Heart left ventricle (tissue), 16 donors: ENCODE measurements around the gene CLCA4. TPM values are rescaled to one million over a fixed set of nuclear protein-coding genes. Genes with fewer than 3 reads are reported as not detected.
A peak's percentile ranks its signal among the peaks of the same experiment; 100 is the strongest.

Experiments used
- ATAC-seq, 4 donors: fragments of 200-7000 bp; cut with Tn5 transposase; one replicate each; pipeline ENCODE4 v1.9.1; 2020 to 2022; ENCODE audit warnings: moderate library complexity in 4 of 4, mild to moderate bottlenecking in 3 of 4, moderate number of reproducible peaks in 1 of 4
- DNase-seq, 5 donors: peaks; one replicate each; pipeline ENCODE4 v3.0.0-alpha.2; 2020
- H3K27ac ChIP-seq, 12 donors: fragments of 200-600 bp; sonication (generic) in 4 of 12; one replicate each; pipeline versions ENCODE4 v1.5.0 to v1.8.0; 2016 to 2022; ENCODE audit warnings: mild to moderate bottlenecking in 2 of 12
- H3K27me3 ChIP-seq, 9 donors: fragments of 200-600 bp; sonication (generic) in 2 of 9; one replicate each; pipeline versions ENCODE4 v1.5.1 to v1.8.0; 2016 to 2022; ENCODE audit warnings: mild to moderate bottlenecking in 3 of 9
- H3K36me3 ChIP-seq, 9 donors: fragments of 200-600 bp; sonication (generic) in 2 of 9; one replicate each; pipeline versions ENCODE4 v1.5.0 to v1.8.0; 2018 to 2022; ENCODE audit warnings: mild to moderate bottlenecking in 2 of 9
- H3K4me1 ChIP-seq, 12 donors: fragments of 200-600 bp; sonication (generic) in 4 of 12; one replicate each; pipeline versions ENCODE4 v1.5.0 to v1.8.0; 2016 to 2022; ENCODE audit warnings: mild to moderate bottlenecking in 3 of 12
- H3K4me3 ChIP-seq, 12 donors: fragments of 200-600 bp; sonication (generic) in 4 of 12; one replicate each; pipeline versions ENCODE4 v1.5.0 to v1.8.0; 2017 to 2022; ENCODE audit warnings: mild to moderate bottlenecking in 9 of 12, moderate library complexity in 4 of 12
- H3K9me3 ChIP-seq, 12 donors: fragments of 200-600 bp; sonication (generic) in 4 of 12; one replicate each; pipeline versions ENCODE4 v1.5.0 to v1.8.0; 2016 to 2022; ENCODE audit warnings: mild to moderate bottlenecking in 1 of 12
- POLR2A ChIP-seq, 2 donors: fragments of 450-650 bp; IDR thresholded peaks; one replicate each; pipeline ENCODE4 v1.6.1; 2017; ENCODE audit warnings: antibody characterized with exemption in 2 of 2, mild to moderate bottlenecking in 2 of 2, moderate library complexity in 2 of 2
- WGBS, 4 donors: extraction: QIAGEN DNeasy Blood & Tissue Kit in 2 of 4; methylation state at CpG; one replicate each; pipeline versions ENCODE4 v1.1.5 to v1.1.7; 2013 to 2018; 5-methylcytosine and 5-hydroxymethylcytosine counted together
- intact Hi-C, 10 donors: fragments of 100-400 bp; cut with DNase I; formaldehyde crosslinking; loops; one replicate each; pipeline versions ENCODE4 v1.11.1 to v1.14.2; 2022
- polyA plus RNA-seq, 2 donors: library from polyadenylated mRNA; stranded (reverse); fragments of 200-250 nt; gene quantifications; one replicate each; pipeline ENCODE4 v1.2.3, GENCODE V29; 2013
- total RNA-seq, 9 donors: library from RNA; depleted of rRNA in 2 of 9; stranded (reverse); fragments of >200 nt in 2 of 9; fragmentation: NEBNext Ultra II Directional in 3 of 9; extraction: Animal tissue kit (Norgen Biotek cat#: 25700) in 3 of 9; gene quantifications; one replicate each; pipeline versions ENCODE4 v1.1.0 to v1.2.4, GENCODE V29; 2016 to 2023
- TF ChIP-seq, protein P1 (sequence below), 12 donors: fragments of 200-600 bp; sonication (generic) in 4 of 12; IDR thresholded peaks; one replicate each; pipeline versions ENCODE4 v1.5.0 to v1.8.0; 2018 to 2022; ENCODE audit warnings: antibody characterized with exemption in 12 of 12, mild to moderate bottlenecking in 5 of 12
- donor health status: ischemic (EF 13 %, LVEDD 7.1; RV severe dilation, severe dysfunction).
- donor health status: healthy with polysubstance abuse.
- donor health status: DM: no; HTN: yes; CAD: no.
- donor health status: DM: no; HTN: no; CAD: no.
- donor health status: ischemic (EF 25% LVEDD 6.9; RV normal size, moderate dysfunction).
- donor health status: ischemic (EF 25% LVEDD 5.7; RV mildly dilated, moderate dysfunction).
- donor health status: healthy.
- donor health status: DM: yes; HTN: yes; CAD: no.
- donor health status: ischemic (EF 35%, LVEDD 5.7; RV mildly dilated, moderate dysfunction).
- donor health status: nonischemic (EF 11% LVEDD 7.7; RV severe dilation, severe dysfunction).
- donor health status: DM: yes; HTN: yes; CAD: no.
- donor health status: PGD.
- donor health status: ischemic (EF 29% LVEDD 5.4; RV normal size, mild dysfunction).
- donor health status: nonischemic (EF 23%, LVEDD 6.1; RV moderate dilation, normal function).

CLCA4 gene
- total and polyA plus RNA-seq, 11 donors = 0.14 to 0.51 TPM; not detected in 9

DNA sequence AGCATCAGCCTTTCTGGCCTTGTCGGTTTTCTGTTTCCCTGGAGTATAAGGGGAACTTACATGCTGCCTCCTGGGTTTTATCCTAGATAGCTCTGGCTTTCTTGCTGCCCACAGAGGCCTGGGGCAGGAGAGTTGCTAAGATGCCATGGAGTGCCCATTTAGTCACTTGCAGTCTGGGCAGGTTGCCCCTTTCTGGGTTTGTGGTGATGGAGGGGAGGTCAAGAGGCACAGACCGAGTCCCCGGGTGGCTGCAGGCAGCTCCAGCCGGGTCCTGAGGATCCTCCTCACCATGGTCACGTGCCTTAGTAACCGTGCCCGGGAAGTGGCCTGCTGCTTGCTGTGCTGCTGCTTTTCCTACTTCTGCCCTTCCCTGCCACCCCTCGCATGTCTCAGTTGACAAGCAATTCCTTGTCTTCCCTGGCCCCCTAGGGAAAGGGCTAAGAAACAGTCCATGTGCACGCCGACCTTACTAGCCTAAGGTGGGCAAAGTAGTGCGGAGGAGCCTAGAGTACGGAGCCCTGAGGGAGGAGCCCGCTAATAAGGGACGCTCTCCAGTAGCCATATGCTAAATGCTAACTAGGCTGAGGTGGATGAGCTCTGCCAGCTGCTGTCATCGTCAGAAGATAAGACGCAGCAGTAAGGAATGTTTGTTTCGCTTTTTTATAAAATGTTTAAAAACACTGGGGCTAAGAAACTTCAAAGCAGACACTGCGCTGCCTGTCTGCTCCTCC is 43.3 kb upstream of the CLCA4 start:
- WGBS, 4 donors = 16 to 31% (median 20%) methylated on average over 18 of the region's 18 CpGs
- ATAC-seq (peak; percentile 68 to 82 (median 76)), DNase-seq (peak; percentile 67 to 84 (median 74))
- peaks cover 0 to 41% (median 17%) of the 10 kb centered on the region in 12 donors for H3K4me1 ChIP-seq
- no peaks in the 10 kb centered on the region for H3K36me3 ChIP-seq
- intact Hi-C loops = loop anchor here in 8 of 10 donors (2.0 to 10.0 kb wide), 10 partner anchors 29 to 241 kb away; partner anchors contain the start of genes SH3GLB1 (in 5 of the 8) and ODF2L (in 1 of the 8)
- H3K9me3 ChIP-seq = no peaks in the 10 kb centered on the region
- peak in 1 of 2 donors; percentile 47 for TF ChIP-seq POLR2A (IDR thresholded peaks at IDR 0.05)
- TF ChIP-seq, protein P1, sequence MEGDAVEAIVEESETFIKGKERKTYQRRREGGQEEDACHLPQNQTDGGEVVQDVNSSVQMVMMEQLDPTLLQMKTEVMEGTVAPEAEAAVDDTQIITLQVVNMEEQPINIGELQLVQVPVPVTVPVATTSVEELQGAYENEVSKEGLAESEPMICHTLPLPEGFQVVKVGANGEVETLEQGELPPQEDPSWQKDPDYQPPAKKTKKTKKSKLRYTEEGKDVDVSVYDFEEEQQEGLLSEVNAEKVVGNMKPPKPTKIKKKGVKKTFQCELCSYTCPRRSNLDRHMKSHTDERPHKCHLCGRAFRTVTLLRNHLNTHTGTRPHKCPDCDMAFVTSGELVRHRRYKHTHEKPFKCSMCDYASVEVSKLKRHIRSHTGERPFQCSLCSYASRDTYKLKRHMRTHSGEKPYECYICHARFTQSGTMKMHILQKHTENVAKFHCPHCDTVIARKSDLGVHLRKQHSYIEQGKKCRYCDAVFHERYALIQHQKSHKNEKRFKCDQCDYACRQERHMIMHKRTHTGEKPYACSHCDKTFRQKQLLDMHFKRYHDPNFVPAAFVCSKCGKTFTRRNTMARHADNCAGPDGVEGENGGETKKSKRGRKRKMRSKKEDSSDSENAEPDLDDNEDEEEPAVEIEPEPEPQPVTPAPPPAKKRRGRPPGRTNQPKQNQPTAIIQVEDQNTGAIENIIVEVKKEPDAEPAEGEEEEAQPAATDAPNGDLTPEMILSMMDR (IDR thresholded peaks at IDR 0.05) = no peak
- no peaks in the 10 kb centered on the region for H3K27me3 ChIP-seq
- peak overlapping the region; percentile 65 to 95 (median 88) for H3K27ac ChIP-seq
- H3K4me3 ChIP-seq = peak overlapping the region in 11 of 12 donors; percentile 15 to 60 (median 47)

DNA sequence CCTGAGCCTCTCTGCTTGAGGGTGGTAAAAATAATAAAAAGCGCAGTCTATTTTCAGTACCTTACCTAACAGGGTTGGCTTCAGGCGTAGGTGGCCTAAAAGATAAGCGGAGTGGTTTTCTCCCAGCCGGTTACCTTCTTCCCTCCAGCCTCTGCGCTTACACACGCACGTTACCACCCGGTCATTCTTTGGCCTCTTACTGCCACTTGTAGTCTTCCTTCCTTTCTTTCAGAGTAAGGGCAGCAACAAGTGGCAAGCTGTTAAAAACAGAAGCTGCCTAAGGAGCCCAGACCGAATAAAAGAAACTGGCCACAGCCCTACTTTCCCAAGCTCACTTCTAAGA is 42.8 kb upstream of the CLCA4 start:
- no peaks in the 10 kb centered on the region for H3K27me3 ChIP-seq
- TF ChIP-seq, protein P1 (IDR thresholded peaks at IDR 0.05) = no peak
- no peak for TF ChIP-seq POLR2A (IDR thresholded peaks at IDR 0.05)
- peak; percentile 52 to 86 (median 84) for ATAC-seq
- H3K27ac ChIP-seq = peak overlapping the region; percentile 65 to 95 (median 88)
- H3K36me3 ChIP-seq = no peaks in the 10 kb centered on the region
- H3K4me3 ChIP-seq = peak overlapping the region in 11 of 12 donors; percentile 15 to 60 (median 47)
- H3K9me3 ChIP-seq = no peaks in the 10 kb centered on the region
- peaks cover 0 to 41% (median 17%) of the 10 kb centered on the region in 12 donors for H3K4me1 ChIP-seq
- WGBS, 4 donors = 28 to 40% (median 37%) methylated on average over 9 of the region's 9 CpGs
- intact Hi-C loops = loop anchor here in 8 of 10 donors (2.0 to 10.0 kb wide), 8 partner anchors 29 to 241 kb away; partner anchors contain the start of genes SH3GLB1 (in 4 of the 8) and ODF2L (in 1 of the 8)
- peak in 4 of 5 donors; percentile 41 to 60 (median 50) for DNase-seq

DNA sequence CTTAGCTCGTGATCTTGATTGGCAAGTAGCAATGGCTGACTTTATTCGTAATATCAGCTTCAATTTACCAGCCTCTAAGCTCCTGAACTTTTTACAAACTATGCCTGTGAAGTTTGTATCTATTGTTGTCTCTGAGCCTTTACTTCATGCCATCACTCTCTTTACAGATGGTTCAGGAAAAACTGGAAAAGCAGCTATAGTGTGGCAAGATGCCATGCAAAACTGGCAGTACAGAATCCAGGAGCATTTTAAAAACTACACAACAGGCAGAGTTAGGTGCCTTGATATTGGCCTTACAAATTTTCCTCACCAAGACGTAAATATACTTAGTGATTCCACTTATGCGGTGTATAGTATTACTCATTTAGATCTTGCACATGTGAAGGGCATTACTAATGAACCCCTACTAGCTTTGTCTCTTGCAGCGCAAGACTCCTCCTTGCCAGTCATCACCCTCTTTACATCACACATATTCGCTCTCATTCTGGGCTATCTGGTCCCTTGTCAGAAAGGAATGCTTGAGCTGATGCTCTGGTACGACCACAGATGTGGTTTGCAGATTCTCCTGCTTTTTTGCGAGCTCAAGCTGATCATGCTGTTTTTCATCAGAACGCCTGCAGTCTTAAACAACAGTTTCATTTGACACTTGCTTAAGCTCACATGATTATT is 41.8 kb upstream of the CLCA4 start:
- ATAC-seq (no peak), DNase-seq (no peak)
- Histone ChIP-seq H3K27me3 (no peaks in the 10 kb centered on the region), H3K27ac (peak overlapping the region in 8 of 12 donors; percentile 84 to 95 (median 90)), H3K4me3 (no peak overlapping the region), H3K9me3 (no peaks in the 10 kb centered on the region), H3K36me3 (no peaks in the 10 kb centered on the region), H3K4me1 (peaks cover 0 to 41% (median 17%) of the 10 kb centered on the region in 12 donors)
- TF ChIP-seq POLR2A (IDR thresholded peaks at IDR 0.05) = no peak
- TF ChIP-seq, protein P1 (IDR thresholded peaks at IDR 0.05) = no peak
- WGBS, 4 donors = 54 to 69% (median 64%) methylated on average over 9 of the region's 9 CpGs
- intact Hi-C loops = loop anchor here (2.0 to 10.0 kb wide), 11 partner anchors 30 to 240 kb away; partner anchors contain the start of genes SH3GLB1 (in 4 of the 10) and ODF2L (in 1 of the 10)

DNA sequence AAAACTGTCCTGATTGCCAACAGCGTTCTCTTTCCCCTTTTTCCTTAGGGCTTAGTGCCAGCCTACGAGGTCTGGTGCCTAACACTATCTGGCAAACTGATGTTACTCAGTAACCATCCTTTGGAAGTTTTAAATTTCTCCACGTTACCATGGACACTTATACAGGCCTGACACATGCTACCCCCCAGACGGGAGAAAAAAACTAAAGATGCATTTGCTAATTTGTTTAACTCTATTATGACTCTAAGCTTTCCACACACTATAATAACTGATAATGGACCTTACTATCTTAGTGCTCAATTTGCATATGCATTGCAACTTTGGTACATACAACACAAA is 41.3 kb upstream of the CLCA4 start:
- H3K36me3 ChIP-seq = no peaks in the 10 kb centered on the region
- H3K27me3 ChIP-seq = no peaks in the 10 kb centered on the region
- ATAC-seq = no peak
- 46 to 51% (median 47%) methylated on average over 4 of the region's 4 CpGs for WGBS, 4 donors
- TF ChIP-seq POLR2A (IDR thresholded peaks at IDR 0.05) = no peak
- TF ChIP-seq, protein P1 (IDR thresholded peaks at IDR 0.05) = no peak
- H3K4me3 ChIP-seq = no peak overlapping the region
- H3K27ac ChIP-seq = peak overlapping the region in 1 of 12 donors; percentile 86
- intact Hi-C loops = loop anchor here (2.0 to 10.0 kb wide), 9 partner anchors 31 to 239 kb away; partner anchors contain the start of gene SH3GLB1 (in 4 of the 10)
- H3K9me3 ChIP-seq = no peaks in the 10 kb centered on the region
- peaks cover 0 to 37% (median 15%) of the 10 kb centered on the region in 12 donors for H3K4me1 ChIP-seq
- no peak for DNase-seq
